HepG2 (cell line): ENCODE measurements around the gene INSRR.

ENCODE experiments used
- ARHGAP35 ChIP-seq: sonication (generic); formaldehyde crosslinking; IDR thresholded peaks from 2 replicates; pipeline ENCODE4 v1.9.0; 2022; ENCODE audit warnings: mild to moderate bottlenecking, inconsistent platforms, moderate library complexity, missing genetic modification reagents, borderline replicate concordance
- CTCF ChIP-seq: sonication (generic); formaldehyde crosslinking; IDR thresholded peaks from 2 replicates; pipeline ENCODE4 v1.5.0; 2020; ENCODE audit warnings: mild to moderate bottlenecking, missing genetic modification reagents, moderate library complexity
- DPF2 ChIP-seq: sonication (generic); formaldehyde crosslinking; IDR thresholded peaks from 2 replicates; pipeline ENCODE4 v1.4.0; 2020; ENCODE audit warnings: mild to moderate bottlenecking, low read depth, missing genetic modification reagents, borderline replicate concordance
- EP300 ChIP-seq, 3 experiments: sonication (generic) in 1 of 3; formaldehyde crosslinking in 1 of 3; IDR thresholded peaks; 2 replicates each; pipeline versions ENCODE4 v1.5.1 to v1.6.1; 2011 to 2020; ENCODE audit warnings: low read depth in 2 of 3, low read length in 2 of 3, borderline replicate concordance in 1 of 3, improper control_type of control experiment in 1 of 3, mild to moderate bottlenecking in 1 of 3, missing genetic modification reagents in 1 of 3, moderate library complexity in 1 of 3
- KAT8 ChIP-seq: IDR thresholded peaks from 2 replicates; pipeline ENCODE4 v1.6.1; 2016; ENCODE audit warnings: missing genetic modification reagents, missing compliant biosample characterization
- KIAA2018 ChIP-seq: sonication (generic); formaldehyde crosslinking; IDR thresholded peaks from 2 replicates; pipeline ENCODE4 v1.5.0; 2020; ENCODE audit warnings: mild to moderate bottlenecking, missing genetic modification reagents, borderline replicate concordance
- MLXIP ChIP-seq: sonication (generic); formaldehyde crosslinking; IDR thresholded peaks from 2 replicates; pipeline ENCODE4 v1.9.0; 2021; ENCODE audit warnings: missing genetic modification reagents, borderline replicate concordance
- MTA1 ChIP-seq: sonication (generic); formaldehyde crosslinking; IDR thresholded peaks from 2 replicates; pipeline ENCODE4 v1.4.0; 2020; ENCODE audit warnings: missing genetic modification reagents, mild to moderate bottlenecking, borderline replicate concordance
- NBN ChIP-seq: fragments of 450-650 bp; conservative IDR thresholded peaks from 2 replicates; pipeline ENCODE4 v1.6.1; 2017
- PRDM4 ChIP-seq: sonication (generic); formaldehyde crosslinking; IDR thresholded peaks from 2 replicates; pipeline ENCODE4 v1.9.0; 2021; ENCODE audit warnings: missing genetic modification reagents, borderline replicate concordance
- SAFB2 ChIP-seq: sonication (generic); formaldehyde crosslinking; IDR thresholded peaks from 2 replicates; pipeline ENCODE4 v1.5.1; 2020; ENCODE audit warnings: missing genetic modification reagents, low read depth, mild to moderate bottlenecking, borderline replicate concordance
- TFE3 ChIP-seq: IDR thresholded peaks from 2 replicates; pipeline ENCODE4 v1.6.1; 2016
- ZNF704 ChIP-seq: sonication (generic); formaldehyde crosslinking; IDR thresholded peaks from 2 replicates; pipeline ENCODE4 v1.8.1; 2023; ENCODE audit warnings: mild to moderate bottlenecking, inconsistent platforms, moderate library complexity, missing genetic modification reagents, borderline replicate concordance

GRCh38 chr1:156893048-156893953 is 34.4 kb upstream of the INSRR start, which contains the start of gene PEAR1:
- TF ChIP-seq NBN (no peak), CTCF (no peak), SAFB2 (CRISPR knock-in tag) (no peak), ARHGAP35 (CRISPR knock-in tag) (no peak), KAT8 (CRISPR knock-in tag) (no peak), DPF2 (no peak), PRDM4 (CRISPR knock-in tag) (no peak), MLXIP (CRISPR knock-in tag) (no peak), KIAA2018 (CRISPR knock-in tag) (no peak), MTA1 (CRISPR knock-in tag) (no peak), TFE3 (CRISPR knock-in tag) (no peak), EP300 (IDR thresholded peaks at IDR 0.05; ENCODE audit: low read depth in 2 of 2, low read length in 2 of 2) (no peak), EP300 (CRISPR knock-in tag; IDR thresholded peaks at IDR 0.05; ENCODE audit: borderline replicate concordance) (no peak), ZNF704 (CRISPR knock-in tag) (no peak)
